IPS DF 4.7 (cell line): ENCODE measurements around the gene FOCAD.

ENCODE experiments used
- DNase-seq: peaks from one replicate; pipeline ENCODE4 v3.0.0-alpha.2; 2013; ENCODE audit warnings: low spot score; ENCODE audit errors: extremely low read depth

The FOCAD gene

GRCh38 chr9:20683351-20684034, 566 bp upstream of the FOCAD start:
- no peak for DNase-seq

GRCh38 chr9:20684875-20685696, 1.0 kb downstream of the FOCAD start:
- no peak for DNase-seq

DNA sequence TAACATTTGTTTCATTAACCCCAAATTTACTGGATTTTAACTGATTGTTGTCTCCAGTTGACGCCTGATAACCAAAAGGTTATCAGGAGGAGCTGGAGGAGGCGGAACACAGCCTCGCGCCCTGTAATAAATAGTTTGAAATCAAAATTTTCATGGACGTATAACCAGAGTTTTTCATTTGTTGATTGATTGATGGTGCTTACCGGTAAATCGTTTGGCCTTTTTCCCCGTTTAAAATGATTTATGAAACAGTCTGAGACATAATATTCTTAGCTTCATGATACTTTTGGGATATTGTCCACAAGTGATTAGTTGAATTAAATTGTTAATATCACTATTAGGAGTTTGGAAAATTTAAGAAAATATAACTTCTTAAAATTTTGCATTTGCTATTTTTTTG, 1.7 kb downstream of the FOCAD start:
- no peak for DNase-seq

GRCh38 chr9:20689833-20690232, 5.8 kb downstream of the FOCAD start:
- no peak for DNase-seq

- no peak for DNase-seq
Observed at GRCh38 chr9:20692554-20692953, 8.5 kb downstream of the FOCAD start.

- DNase-seq: no peak
Observed at GRCh38 chr9:20693068-20693467, 9.0 kb downstream of the FOCAD start.

- DNase-seq: no peak
Observed at GRCh38 chr9:20694248-20694647, 10.2 kb downstream of the FOCAD start.

DNA sequence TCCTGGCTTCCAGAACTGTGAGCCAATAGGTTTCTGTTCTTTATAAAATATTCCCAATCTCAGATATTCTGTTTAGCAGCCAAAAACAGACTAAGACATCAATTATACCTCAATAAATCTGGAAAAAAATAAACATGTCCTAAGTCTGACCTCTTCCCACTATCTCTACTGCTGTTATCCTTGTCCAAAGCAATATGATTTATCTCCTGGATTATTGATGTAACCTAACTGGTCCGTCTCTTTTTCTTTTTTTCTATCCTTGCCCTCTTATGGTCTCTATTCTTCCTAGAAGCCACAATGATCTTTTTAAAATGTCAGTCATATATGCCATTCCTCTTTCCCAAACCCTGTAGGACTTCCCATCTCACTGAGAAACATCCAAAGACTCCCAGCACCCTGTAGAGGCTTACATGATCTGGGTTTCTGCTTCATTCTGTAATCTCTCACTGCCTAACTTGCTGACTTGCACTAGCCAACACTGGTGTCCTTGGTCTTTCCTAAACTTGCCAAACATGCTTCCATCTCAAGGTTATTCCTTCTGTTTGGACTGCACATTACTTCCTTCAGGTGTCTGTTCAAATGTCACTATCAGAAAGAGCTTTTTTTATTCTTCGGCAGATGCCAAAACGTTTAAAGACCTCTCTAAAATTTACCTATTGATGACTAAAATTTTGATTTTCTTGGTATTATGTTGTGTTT, 13.1 kb downstream of the FOCAD start:
- no peak for DNase-seq

DNA sequence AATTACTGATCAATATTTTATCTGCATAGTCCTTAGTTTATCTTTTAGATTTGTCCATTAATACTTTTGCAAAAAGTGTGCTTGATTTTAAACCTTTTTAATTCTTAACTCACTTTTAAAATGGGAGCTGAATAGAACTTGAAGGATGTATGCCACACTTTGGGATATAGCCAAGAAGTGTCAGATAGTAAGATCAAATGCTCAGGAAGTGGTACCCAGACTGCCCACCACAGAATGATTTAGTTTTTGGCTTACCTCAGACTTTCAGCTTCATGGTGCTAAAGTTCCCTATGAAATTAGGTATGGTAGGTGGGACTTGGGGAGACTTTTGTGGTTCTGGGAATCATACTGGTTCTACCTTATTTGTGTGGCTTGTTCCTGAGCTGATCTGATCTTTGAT, 14.7 kb downstream of the FOCAD start:
- DNase-seq: no peak

GRCh38 chr9:20701060-20701459, 17.0 kb downstream of the FOCAD start:
- DNase-seq: no peak

DNA sequence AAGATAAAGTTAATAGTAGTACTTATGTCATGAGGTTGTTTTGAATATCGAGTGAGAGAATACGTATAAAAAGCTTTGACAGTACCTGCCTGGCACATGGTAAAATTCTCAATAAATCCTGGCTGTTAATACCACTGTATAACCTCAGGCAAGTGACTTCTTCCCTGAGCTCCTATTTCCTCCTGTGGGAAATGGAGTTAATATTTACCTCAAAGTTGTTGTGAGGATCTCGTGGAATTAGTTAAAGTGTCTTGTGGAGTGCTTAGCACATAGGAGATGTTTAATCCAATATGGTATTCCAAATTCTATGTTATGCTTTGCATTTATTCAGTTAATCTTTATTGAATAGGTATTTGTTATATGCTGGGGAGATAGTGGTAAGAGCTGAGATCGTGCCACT, 18.5 kb downstream of the FOCAD start:
- DNase-seq: no peak

GRCh38 chr9:20703146-20703545, 19.1 kb downstream of the FOCAD start:
- DNase-seq: no peak

GRCh38 chr9:20707708-20708107, 23.6 kb downstream of the FOCAD start:
- DNase-seq: no peak

DNA sequence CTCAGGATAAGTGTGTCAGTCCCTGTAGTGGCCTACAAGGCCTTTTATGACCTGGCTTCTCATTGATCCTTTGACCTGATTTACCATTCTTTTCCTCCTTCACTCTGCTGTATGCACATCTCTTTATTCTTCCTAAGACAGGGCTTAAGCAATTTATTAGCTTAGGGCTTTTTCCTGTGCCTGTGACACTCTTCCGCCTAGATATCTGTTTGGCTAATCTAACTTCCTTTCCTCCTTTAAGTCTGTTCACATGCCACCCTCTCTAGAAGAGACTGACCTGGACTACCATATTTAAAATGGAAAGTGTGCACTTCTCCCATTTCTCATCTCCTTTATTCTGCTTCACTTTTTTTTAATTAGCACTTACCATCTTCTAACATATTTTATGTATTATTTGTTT, 29.1 kb downstream of the FOCAD start:
- DNase-seq: no peak

- no peak for DNase-seq
Observed at GRCh38 chr9:20714442-20715415, 30.7 kb downstream of the FOCAD start.

DNA sequence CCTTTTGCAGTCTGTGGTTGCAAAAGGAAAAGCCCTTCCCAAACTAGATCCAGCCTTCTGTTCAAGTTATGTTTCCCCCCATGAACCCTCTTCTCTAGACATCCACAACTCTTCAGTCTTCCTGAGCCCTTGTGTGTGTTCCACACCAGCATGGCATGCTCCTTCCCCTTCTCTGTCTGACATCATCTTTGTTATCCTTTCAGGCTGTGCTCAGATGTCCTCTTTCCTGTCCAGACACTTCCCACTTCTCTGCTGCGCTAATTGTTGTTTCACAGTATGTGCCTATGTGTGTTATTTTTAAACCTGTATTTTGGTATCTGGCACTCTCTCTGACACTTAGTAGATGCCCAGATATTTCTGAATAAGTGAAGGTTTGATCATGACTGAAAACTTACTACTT, 38.2 kb downstream of the FOCAD start:
- DNase-seq: no peak

GRCh38 chr9:20725675-20726074, 41.6 kb downstream of the FOCAD start:
- no peak for DNase-seq

DNA sequence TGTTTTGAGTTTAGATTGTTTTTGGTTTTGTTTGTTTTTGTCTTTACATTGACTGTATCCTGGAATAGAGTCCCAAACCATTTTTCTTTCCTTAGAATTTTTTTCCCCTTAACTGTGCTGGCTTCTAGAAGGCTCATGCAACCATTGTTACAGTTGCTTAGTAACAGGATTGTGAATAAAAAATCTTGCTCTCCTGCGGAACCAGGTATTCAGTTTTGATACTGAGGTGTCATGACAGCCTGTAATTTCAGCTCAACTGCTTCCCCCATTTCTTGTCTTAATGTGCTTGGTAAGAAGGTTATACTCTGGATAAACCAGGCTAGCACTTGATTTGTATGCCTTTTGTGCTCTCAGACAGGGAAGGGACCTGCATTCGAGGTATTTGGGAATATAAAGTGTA, 42.1 kb downstream of the FOCAD start:
- DNase-seq: no peak

- no peak for DNase-seq
Observed at GRCh38 chr9:20728493-20729220, 44.6 kb downstream of the FOCAD start.

DNA sequence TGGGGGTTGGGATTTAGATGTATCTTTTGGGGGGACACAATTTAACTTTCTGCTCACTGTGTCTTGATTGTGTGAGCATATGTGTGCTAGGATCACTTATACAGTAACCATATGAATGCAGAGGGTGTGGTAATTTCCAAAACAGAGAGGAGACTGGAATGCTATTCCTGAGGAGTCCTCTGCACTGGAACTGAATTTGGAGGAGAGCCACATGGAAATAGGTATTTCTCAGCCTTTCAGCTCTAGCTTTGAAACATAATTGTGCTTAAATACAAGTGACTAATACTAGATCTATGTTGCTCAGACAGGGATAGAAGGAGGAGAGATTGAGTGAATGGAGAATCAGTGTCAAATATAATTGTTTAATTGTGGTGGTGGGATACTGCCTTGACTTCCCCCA, 45.5 kb downstream of the FOCAD start:
- DNase-seq: no peak

DNA sequence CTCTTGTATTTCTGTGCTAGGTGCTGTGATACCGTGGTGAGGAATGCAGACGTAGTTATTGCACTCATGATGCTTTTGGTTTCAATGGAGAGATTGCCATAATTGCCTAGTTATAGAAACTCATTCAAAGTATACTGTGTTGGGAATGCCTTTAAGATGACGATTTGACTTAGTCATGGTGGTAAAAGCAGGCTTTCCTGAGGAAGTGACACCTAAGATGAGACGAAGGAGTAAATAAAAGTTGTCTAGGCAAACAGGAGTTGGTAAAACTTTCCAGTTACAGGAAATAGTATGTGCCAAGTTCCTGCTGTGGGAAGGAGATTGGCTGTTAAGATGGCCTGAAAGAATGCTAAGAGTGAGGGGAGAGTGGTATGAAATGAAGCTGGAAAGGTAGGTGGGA, 48.1 kb downstream of the FOCAD start:
- no peak for DNase-seq
